Psoas muscle (tissue), 8 donors: ENCODE data around the gene NFX1. TPM values are rescaled to one million over a fixed set of nuclear protein-coding genes. Genes with fewer than 3 reads are reported as not detected.
A peak's percentile ranks its signal among the peaks of the same experiment; 100 is the strongest.

Source experiments
- ATAC-seq, 4 donors: fragments of 200-7000 bp; cut with Tn5 transposase; one replicate each; pipeline ENCODE4 v1.9.1; 2020; ENCODE audit warnings: moderate library complexity in 3 of 4, mild to moderate bottlenecking in 2 of 4
- DNase-seq, 2 donors: peaks; one replicate each; pipeline ENCODE4 v3.0.0-alpha.2; 2020
- H3K27ac ChIP-seq: fragments of 200-600 bp; one replicate; pipeline ENCODE4 v1.8.0; 2022
- H3K27me3 ChIP-seq, 3 donors: fragments of 200-600 bp in 1 of 3; one replicate each; pipeline versions ENCODE4 v1.6.1 to v1.8.0; 2013 to 2022; ENCODE audit warnings: low read length in 2 of 3, mild to moderate bottlenecking in 2 of 3, moderate library complexity in 1 of 3; ENCODE audit not compliant: insufficient read depth in 3 of 3
- H3K36me3 ChIP-seq, 2 donors: fragments of 200-600 bp in 1 of 2; one replicate each; pipeline versions ENCODE4 v1.6.1 to v1.8.0; 2013 to 2022; ENCODE audit warnings: low read depth in 1 of 2, mild to moderate bottlenecking in 1 of 2, moderate library complexity in 1 of 2; ENCODE audit not compliant: insufficient read depth in 1 of 2
- H3K4me1 ChIP-seq: fragments of 200-600 bp; one replicate; pipeline ENCODE4 v1.8.0; 2022
- H3K4me3 ChIP-seq: fragments of 200-600 bp; one replicate; pipeline ENCODE4 v1.8.0; 2022; ENCODE audit warnings: mild to moderate bottlenecking
- H3K9me3 ChIP-seq: fragments of 200-600 bp; one replicate; pipeline ENCODE4 v1.8.0; 2022
- CTCF ChIP-seq: fragments of 200-600 bp; IDR thresholded peaks from one replicate; pipeline ENCODE4 v1.8.0; 2022; ENCODE audit warnings: antibody characterized with exemption
- WGBS, 3 donors: extraction: QIAGEN DNeasy Blood & Tissue Kit; methylation state at CpG; one replicate each; pipeline versions ENCODE4 v1.1.6 to v1.1.7; 2013; 5-methylcytosine and 5-hydroxymethylcytosine counted together
- intact Hi-C, 2 donors: fragments of 100-400 bp; cut with DNase I; formaldehyde crosslinking; loops; one replicate each; pipeline versions ENCODE4 v1.11.0 to v1.14.2; 2022
- polyA plus RNA-seq, 3 donors: library from polyadenylated mRNA; stranded (reverse); fragments of 200-250 nt; gene quantifications; one replicate each; pipeline ENCODE4 v1.2.3, GENCODE V29; 2013
- total RNA-seq, 4 donors: library from RNA; stranded (reverse); fragmentation: NEBNext Ultra II Directional in 2 of 4; extraction: Animal tissue kit (Norgen Biotek cat#: 25700) in 2 of 4; gene quantifications; one replicate each; pipeline versions ENCODE4 v1.2.1 to v1.2.4, GENCODE V29; 2021 to 2023
- donor health status: healthy with polysubstance abuse.
- donor health status: DM: no; HTN: no; CAD: no; lungs with moderate emphysema.
- donor health status: Bipolar disorder and iron deficiency.
- donor health status: healthy.
- donor health status: DM: yes; HTN: yes; CAD: no.
- donor health status: DM: no; HTN: no; CAD: no.
- donor health status: DM: no; HTN: no; CAD: no.
- donor health status: DM: yes; HTN: yes; CAD: no.

Gene NFX1
- total and polyA plus RNA-seq, 7 donors = 20.9 to 59.2 (median 33.8) TPM

DNA sequence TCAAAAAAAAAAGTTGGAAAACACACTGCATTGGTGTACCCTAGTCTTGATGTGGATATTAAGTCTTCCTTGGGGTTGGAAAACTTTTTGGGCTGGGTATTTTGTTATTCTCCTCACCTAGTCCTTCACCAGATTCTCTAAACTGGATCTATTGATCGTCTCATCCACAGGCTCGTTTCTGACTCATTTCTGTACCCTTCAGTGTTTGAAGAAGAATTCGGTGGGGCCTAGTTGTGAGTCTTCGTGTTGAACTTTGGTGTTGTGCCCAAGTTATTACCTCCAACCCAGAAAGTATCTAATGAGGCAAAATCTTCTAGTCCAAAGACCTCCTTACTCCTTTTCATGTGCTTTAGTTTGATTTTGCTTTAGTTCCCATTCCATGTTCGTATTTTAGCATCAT lies 1.6 kb downstream of the NFX1 start:
- intact Hi-C loops = loop anchor here (5.0 kb wide), 2 partner anchors 35 to 180 kb away; partner anchors contain the start of gene NOL6 (in 1 of the 2)
- Histone ChIP-seq H3K9me3 (no peaks in the 10 kb centered on the region), H3K27me3 (no peaks in the 10 kb centered on the region), H3K4me1 (peaks cover 65% of the 10 kb centered on the region), H3K4me3 (peak overlapping the region; percentile 83), H3K27ac (peak overlapping the region; percentile 99), H3K36me3 (peaks cover 4 to 47% of the 10 kb centered on the region in 2 donors)
- DNase-seq (no peak), ATAC-seq (no peak)
- no peak for TF ChIP-seq CTCF
- WGBS, 3 donors = 78 to 90% (median 87%) methylated on average over 5 of the region's 5 CpGs

DNA sequence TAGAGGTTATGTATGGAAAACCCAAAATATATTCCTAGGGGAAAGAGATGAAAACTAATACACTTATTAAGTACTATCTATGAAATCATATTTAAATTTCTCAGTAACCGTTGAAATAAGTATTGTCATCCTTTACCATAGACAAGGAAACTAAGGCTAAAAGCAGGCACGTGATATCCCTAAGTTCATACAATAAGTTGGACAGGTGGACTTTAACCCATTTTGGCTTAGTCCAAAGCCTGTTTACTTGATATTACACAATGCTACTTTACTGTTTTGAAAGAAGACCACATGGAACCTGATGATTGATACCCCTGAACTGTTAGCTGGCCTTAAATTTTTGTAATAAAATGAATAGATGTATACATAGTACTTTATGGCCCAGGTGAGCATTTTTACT lies 3.5 kb downstream of the NFX1 start:
- H3K27me3 ChIP-seq = no peaks in the 10 kb centered on the region
- ATAC-seq (no peak), DNase-seq (no peak)
- H3K4me1 ChIP-seq = peaks cover 74% of the 10 kb centered on the region
- H3K4me3 ChIP-seq = peak overlapping the region; percentile 9
- no peaks in the 10 kb centered on the region for H3K9me3 ChIP-seq
- intact Hi-C loops = loop anchor here (5.0 kb wide), 2 partner anchors 34 to 179 kb away; partner anchors contain the start of gene NOL6 (in 1 of the 2)
- 59 to 85% (median 66%) methylated on average over 2 of the region's 2 CpGs for WGBS, 3 donors
- TF ChIP-seq CTCF = no peak
- H3K27ac ChIP-seq = peak overlapping the region; percentile 99
- H3K36me3 ChIP-seq = peaks cover 10 to 66% of the 10 kb centered on the region in 2 donors

DNA sequence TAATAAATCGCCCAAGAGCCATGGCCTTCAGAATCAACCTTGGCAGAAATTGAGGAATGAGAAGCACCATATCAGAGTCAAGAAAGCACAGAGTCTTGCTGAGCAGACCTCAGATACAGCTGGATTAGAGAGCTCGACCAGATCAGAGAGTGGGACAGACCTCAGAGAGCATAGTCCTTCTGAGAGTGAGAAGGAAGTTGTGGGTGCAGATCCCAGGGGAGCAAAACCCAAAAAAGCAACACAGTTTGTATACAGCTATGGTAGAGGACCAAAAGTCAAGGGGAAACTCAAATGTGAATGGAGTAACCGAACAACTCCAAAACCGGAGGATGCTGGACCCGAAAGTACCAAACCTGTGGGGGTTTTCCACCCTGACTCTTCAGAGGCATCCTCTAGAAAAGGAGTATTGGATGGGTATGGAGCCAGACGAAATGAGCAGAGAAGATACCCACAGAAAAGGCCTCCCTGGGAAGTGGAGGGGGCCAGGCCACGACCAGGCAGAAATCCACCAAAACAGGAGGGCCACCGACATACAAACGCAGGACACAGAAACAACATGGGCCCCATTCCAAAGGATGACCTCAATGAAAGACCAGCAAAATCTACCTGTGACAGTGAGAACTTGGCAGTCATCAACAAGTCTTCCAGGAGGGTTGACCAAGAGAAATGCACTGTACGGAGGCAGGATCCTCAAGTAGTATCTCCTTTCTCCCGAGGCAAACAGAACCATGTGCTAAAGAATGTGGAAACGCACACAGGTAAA lies 4.5 kb downstream of the NFX1 start:
- H3K4me3 ChIP-seq = peak overlapping the region; percentile 2
- intact Hi-C loops = loop anchor here (5.0 kb wide), 2 partner anchors 32 to 177 kb away; partner anchors contain the start of gene NOL6 (in 1 of the 2)
- TF ChIP-seq CTCF = no peak
- H3K4me1 ChIP-seq = peaks cover 84% of the 10 kb centered on the region
- no peak for ATAC-seq
- peaks cover 13 to 76% of the 10 kb centered on the region in 2 donors for H3K36me3 ChIP-seq
- 79 to 86% (median 82%) methylated on average over 12 of the region's 12 CpGs for WGBS, 3 donors
- no peak for DNase-seq
- no peak overlapping the region for H3K27ac ChIP-seq
- H3K27me3 ChIP-seq = no peaks in the 10 kb centered on the region
- no peaks in the 10 kb centered on the region for H3K9me3 ChIP-seq

GRCh38 chr9:33295571-33295970 lies 5.3 kb downstream of the NFX1 start:
- 91 to 93% (median 91%) methylated on average over 2 of the region's 2 CpGs for WGBS, 3 donors
- peak overlapping the region; percentile 2 for H3K4me3 ChIP-seq
- peaks cover 13 to 80% of the 10 kb centered on the region in 2 donors for H3K36me3 ChIP-seq
- intact Hi-C loops = no loop called here
- no peak for TF ChIP-seq CTCF
- ATAC-seq (no peak), DNase-seq (no peak)
- peaks cover 91% of the 10 kb centered on the region for H3K4me1 ChIP-seq
- H3K27ac ChIP-seq = no peak overlapping the region
- H3K9me3 ChIP-seq = no peaks in the 10 kb centered on the region
- H3K27me3 ChIP-seq = no peaks in the 10 kb centered on the region
